Measurements from ENCODE around the gene ETV2.

ETV2 gene

DNA sequence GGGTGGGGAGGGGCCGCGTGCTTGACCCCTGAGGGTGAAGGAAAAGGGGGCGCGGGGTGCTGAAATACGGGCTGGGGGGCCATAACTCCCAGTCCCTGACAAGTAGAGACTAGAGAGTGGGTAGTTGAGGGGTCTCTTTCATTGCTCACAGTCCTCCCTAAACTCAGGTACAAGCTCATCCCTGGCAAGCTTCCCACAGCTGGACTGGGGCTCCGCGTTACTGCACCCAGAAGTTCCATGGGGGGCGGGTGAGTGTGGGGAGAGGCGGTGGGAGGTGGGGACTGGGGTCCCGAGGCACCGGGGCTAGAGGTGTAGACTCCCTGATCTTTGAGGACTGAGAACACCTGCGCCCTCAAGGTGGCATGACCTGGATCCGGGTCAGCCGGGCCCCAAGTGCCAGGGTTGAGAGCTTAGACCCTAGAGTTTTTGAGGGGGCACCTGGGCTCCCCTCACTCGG, 1.3 kb downstream of the ETV2 start:
- Histone ChIP-seq H3K4me1 (ENCODE audit: control insufficient read depth, insufficient read depth, low read length) (peaks cover 33% of the 10 kb centered on the region), H3K4me3 (ENCODE audit: low read depth, low read length) (peak overlapping the region; percentile 42), H3K27ac (ENCODE audit: extremely low read depth, low read depth, low read length) (peak overlapping the region; percentile 91), H3K36me3 (ENCODE audit: control insufficient read depth in 2 of 2, insufficient read depth in 1 of 2, low read length in 2 of 2) (peaks cover 6 to 11% of the 10 kb centered on the region in 2 experiments), H3K9me3 (ENCODE audit: control insufficient read depth, insufficient read depth, low read depth, low read length) (no peaks in the 10 kb centered on the region)
- ChIA-PET CTCF (interaction anchor here (0.6 to 1.3 kb wide), 9 partner anchors 8 to 226 kb away, joined by 3 to 7 read pairs (median 3); no protein-coding TSS in a partner anchor), POLR2A (interaction anchor here (0.7 to 3.8 kb wide), 18 partner anchors 9 to 643 kb away, joined by 3 to 42 read pairs (median 8); partner anchors contain the start of genes HAUS5, LIN37, NFKBID and RBM42)
- TF ChIP-seq GLI2 (tag by site-specific recombination; IDR thresholded peaks at IDR 0.05; ENCODE audit: borderline replicate concordance, low read depth) (no peak), ZNF837 (tag by site-specific recombination; IDR thresholded peaks at IDR 0.05) (0 out of 2 replicates have a peak, but pooled peaks have one; percentile 5), ZFP37 (tag by site-specific recombination; IDR thresholded peaks at IDR 0.05) (no peak), YY2 (tag by site-specific recombination; IDR thresholded peaks at IDR 0.05) (peak; percentile 0; the same call in 1 of the 2 replicates)
- TF ChIP-seq, protein P1, sequence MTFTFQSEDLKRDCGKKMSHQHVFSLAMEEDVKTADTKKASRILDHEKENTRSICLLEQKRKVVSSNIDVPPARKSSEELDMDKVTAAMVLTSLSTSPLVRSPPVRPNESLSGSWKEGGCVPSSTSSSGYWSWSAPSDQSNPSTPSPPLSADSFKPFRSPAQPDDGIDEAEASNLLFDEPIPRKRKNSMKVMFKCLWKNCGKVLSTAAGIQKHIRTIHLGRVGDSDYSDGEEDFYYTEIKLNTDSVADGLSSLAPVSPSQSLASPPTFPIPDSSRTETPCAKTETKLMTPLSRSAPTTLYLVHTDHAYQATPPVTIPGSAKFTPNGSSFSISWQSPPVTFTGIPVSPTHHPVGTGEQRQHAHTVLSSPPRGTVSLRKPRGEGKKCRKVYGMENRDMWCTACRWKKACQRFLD (tag by site-specific recombination; IDR thresholded peaks at IDR 0.05) = 0 out of 2 replicates have a peak, but pooled peaks have one; percentile 12
- TF ChIP-seq, protein P2, sequence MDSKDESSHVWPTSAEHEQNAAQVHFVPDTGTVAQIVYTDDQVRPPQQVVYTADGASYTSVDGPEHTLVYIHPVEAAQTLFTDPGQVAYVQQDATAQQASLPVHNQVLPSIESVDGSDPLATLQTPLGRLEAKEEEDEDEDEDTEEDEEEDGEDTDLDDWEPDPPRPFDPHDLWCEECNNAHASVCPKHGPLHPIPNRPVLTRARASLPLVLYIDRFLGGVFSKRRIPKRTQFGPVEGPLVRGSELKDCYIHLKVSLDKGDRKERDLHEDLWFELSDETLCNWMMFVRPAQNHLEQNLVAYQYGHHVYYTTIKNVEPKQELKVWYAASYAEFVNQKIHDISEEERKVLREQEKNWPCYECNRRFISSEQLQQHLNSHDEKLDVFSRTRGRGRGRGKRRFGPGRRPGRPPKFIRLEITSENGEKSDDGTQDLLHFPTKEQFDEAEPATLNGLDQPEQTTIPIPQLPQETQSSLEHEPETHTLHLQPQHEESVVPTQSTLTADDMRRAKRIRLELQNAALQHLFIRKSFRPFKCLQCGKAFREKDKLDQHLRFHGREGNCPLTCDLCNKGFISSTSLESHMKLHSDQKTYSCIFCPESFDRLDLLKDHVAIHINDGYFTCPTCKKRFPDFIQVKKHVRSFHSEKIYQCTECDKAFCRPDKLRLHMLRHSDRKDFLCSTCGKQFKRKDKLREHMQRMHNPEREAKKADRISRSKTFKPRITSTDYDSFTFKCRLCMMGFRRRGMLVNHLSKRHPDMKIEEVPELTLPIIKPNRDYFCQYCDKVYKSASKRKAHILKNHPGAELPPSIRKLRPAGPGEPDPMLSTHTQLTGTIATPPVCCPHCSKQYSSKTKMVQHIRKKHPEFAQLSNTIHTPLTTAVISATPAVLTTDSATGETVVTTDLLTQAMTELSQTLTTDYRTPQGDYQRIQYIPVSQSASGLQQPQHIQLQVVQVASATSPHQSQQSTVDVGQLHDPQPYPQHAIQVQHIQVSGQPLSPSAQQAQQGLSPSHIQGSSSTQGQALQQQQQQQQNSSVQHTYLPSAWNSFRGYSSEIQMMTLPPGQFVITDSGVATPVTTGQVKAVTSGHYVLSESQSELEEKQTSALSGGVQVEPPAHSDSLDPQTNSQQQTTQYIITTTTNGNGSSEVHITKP (tag by site-specific recombination; IDR thresholded peaks at IDR 0.05) = no peak

DNA sequence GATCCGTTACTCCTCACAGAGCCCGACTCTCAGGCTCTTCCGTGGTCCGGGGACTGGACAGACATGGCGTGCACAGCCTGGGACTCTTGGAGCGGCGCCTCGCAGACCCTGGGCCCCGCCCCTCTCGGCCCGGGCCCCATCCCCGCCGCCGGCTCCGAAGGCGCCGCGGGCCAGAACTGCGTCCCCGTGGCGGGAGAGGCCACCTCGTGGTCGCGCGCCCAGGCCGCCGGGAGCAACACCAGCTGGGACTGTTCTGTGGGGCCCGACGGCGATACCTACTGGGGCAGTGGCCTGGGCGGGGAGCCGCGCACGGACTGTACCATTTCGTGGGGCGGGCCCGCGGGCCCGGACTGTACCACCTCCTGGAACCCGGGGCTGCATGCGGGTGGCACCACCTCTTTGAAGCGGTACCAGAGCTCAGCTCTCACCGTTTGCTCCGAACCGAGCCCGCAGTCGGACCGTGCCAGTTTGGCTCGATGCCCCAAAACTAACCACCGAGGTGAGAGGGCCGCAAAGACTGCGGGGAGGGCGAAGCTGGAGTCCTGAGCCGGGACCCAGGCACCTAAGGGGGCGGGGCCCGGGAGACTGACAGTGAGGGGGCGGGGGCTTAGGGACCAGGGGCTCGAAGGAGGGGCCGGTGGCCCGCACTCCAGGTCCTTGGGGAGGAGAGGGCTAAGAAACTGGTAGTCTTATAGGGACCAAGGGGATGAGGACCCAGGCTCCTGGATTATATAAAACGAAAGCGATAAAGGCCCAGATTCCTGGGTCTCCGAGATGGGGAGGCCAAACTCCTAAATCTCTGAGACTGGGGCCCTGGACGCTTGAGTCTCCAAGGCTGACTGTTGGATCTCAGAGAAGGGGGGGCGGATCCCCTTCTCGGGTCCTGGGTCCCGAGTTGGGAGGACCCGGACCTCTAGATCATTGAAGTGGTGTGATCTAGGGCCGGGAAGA, 2.0 kb downstream of the ETV2 start:
- ChIA-PET CTCF (interaction anchor here (0.6 to 1.3 kb wide), 10 partner anchors 14 to 226 kb away, joined by 3 to 8 read pairs (median 3); no protein-coding TSS in a partner anchor), POLR2A (interaction anchor here (0.5 to 3.8 kb wide), 35 partner anchors 8 to 1426 kb away, joined by 3 to 42 read pairs (median 6); partner anchors contain the start of genes HAUS5, LIN37, NFKBID and PSENEN)
- H3K27ac ChIP-seq (ENCODE audit: extremely low read depth, low read depth, low read length) = peak overlapping the region; percentile 91
- TF ChIP-seq SALL2 (tag by site-specific recombination; IDR thresholded peaks at IDR 0.05; ENCODE audit: borderline replicate concordance) = no peak
- TF ChIP-seq, protein P3, sequence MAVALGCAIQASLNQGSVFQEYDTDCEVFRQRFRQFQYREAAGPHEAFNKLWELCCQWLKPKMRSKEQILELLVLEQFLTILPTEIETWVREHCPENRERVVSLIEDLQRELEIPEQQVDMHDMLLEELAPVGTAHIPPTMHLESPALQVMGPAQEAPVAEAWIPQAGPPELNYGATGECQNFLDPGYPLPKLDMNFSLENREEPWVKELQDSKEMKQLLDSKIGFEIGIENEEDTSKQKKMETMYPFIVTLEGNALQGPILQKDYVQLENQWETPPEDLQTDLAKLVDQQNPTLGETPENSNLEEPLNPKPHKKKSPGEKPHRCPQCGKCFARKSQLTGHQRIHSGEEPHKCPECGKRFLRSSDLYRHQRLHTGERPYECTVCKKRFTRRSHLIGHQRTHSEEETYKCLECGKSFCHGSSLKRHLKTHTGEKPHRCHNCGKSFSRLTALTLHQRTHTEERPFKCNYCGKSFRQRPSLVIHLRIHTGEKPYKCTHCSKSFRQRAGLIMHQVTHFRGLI (tag by site-specific recombination; IDR thresholded peaks at IDR 0.05) = peak; percentile 80
- peak; percentile 81 for TF ChIP-seq ZNF394 (tag by site-specific recombination; IDR thresholded peaks at IDR 0.05; ENCODE audit: borderline replicate concordance)
- TF ChIP-seq, protein P4, sequence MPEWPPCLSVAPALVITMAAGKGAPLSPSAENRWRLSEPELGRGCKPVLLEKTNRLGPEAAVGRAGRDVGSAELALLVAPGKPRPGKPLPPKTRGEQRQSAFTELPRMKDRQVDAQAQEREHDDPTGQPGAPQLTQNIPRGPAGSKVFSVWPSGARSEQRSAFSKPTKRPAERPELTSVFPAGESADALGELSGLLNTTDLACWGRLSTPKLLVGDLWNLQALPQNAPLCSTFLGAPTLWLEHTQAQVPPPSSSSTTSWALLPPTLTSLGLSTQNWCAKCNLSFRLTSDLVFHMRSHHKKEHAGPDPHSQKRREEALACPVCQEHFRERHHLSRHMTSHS (tag by site-specific recombination; IDR thresholded peaks at IDR 0.05) = no peak
- no peak for TF ChIP-seq ZNF514 (tag by site-specific recombination; IDR thresholded peaks at IDR 0.05)
- 0 out of 2 replicates have a peak, but pooled peaks have one; percentile 54 for TF ChIP-seq ZNF239 (tag by site-specific recombination; IDR thresholded peaks at IDR 0.05)
- no peak for TF ChIP-seq GLI4 (tag by site-specific recombination; IDR thresholded peaks at IDR 0.05)
- no peak for TF ChIP-seq ZNF549 (tag by site-specific recombination; IDR thresholded peaks at IDR 0.05)
- TF ChIP-seq, protein P5, sequence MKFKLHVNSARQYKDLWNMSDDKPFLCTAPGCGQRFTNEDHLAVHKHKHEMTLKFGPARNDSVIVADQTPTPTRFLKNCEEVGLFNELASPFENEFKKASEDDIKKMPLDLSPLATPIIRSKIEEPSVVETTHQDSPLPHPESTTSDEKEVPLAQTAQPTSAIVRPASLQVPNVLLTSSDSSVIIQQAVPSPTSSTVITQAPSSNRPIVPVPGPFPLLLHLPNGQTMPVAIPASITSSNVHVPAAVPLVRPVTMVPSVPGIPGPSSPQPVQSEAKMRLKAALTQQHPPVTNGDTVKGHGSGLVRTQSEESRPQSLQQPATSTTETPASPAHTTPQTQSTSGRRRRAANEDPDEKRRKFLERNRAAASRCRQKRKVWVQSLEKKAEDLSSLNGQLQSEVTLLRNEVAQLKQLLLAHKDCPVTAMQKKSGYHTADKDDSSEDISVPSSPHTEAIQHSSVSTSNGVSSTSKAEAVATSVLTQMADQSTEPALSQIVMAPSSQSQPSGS (tag by site-specific recombination; IDR thresholded peaks at IDR 0.05; ENCODE audit: low read depth) = no peak
- TF ChIP-seq ZNF121 (tag by site-specific recombination; IDR thresholded peaks at IDR 0.05) = peak; percentile 76
- no peak for TF ChIP-seq SETDB1 (IDR thresholded peaks at IDR 0.05; ENCODE audit: insufficient read length, low read length)
- TF ChIP-seq KLF1 (tag by site-specific recombination; IDR thresholded peaks at IDR 0.05) = peak; percentile 95
- TF ChIP-seq, protein P6, sequence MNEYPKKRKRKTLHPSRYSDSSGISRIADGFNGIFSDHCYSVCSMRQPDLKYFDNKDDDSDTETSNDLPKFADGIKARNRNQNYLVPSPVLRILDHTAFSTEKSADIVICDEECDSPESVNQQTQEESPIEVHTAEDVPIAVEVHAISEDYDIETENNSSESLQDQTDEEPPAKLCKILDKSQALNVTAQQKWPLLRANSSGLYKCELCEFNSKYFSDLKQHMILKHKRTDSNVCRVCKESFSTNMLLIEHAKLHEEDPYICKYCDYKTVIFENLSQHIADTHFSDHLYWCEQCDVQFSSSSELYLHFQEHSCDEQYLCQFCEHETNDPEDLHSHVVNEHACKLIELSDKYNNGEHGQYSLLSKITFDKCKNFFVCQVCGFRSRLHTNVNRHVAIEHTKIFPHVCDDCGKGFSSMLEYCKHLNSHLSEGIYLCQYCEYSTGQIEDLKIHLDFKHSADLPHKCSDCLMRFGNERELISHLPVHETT (tag by site-specific recombination; IDR thresholded peaks at IDR 0.05) = peak; percentile 92
- TF ChIP-seq MEIS1 (CRISPR knock-in tag; IDR thresholded peaks at IDR 0.05; ENCODE audit: borderline replicate concordance) = no peak
- TF ChIP-seq ZNF221 (tag by site-specific recombination; IDR thresholded peaks at IDR 0.05; ENCODE audit: borderline replicate concordance) = peak; percentile 38; the same call in 1 of the 2 replicates

More for the DNA sequence above, 2.0 kb downstream of the ETV2 start:
- no peaks in the 10 kb centered on the region for H3K9me3 ChIP-seq (ENCODE audit: control insufficient read depth, insufficient read depth, low read depth, low read length)
- peaks cover 0 to 4% of the 10 kb centered on the region in 2 experiments; a peak in 1 of 3 replicates for H3K36me3 ChIP-seq (ENCODE audit: control insufficient read depth in 2 of 2, insufficient read depth in 1 of 2, low read length in 2 of 2)
- peaks cover 33% of the 10 kb centered on the region for H3K4me1 ChIP-seq (ENCODE audit: control insufficient read depth, insufficient read depth, low read length)
- H3K4me3 ChIP-seq (ENCODE audit: low read depth, low read length) = peak overlapping the region; percentile 42
